ENCODE results near the gene SLAIN2.

Gene SLAIN2

DNA sequence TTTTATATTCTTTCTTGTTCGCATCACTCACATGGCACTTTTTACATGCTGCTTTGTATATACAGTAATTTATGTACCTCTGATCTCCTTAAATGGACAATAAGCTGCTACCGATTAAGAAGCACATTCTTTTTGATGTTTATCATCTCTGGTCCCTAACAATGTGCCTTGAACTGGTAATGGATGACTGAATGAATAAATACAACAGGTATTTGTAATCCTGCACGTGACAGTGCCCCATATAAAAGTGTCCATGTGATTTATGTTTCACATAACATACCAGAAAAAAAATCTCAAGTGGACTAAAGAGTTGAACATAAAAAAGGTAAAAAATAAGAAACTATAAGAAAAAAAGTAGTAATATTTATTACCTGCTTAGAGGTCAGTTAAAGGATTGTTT, 7.7 kb upstream of the SLAIN2 start:
- peak overlapping the region; percentile 91 for H3K27ac ChIP-seq
- DNase-seq (ENCODE audit: low read depth, low spot score): no peak

DNA sequence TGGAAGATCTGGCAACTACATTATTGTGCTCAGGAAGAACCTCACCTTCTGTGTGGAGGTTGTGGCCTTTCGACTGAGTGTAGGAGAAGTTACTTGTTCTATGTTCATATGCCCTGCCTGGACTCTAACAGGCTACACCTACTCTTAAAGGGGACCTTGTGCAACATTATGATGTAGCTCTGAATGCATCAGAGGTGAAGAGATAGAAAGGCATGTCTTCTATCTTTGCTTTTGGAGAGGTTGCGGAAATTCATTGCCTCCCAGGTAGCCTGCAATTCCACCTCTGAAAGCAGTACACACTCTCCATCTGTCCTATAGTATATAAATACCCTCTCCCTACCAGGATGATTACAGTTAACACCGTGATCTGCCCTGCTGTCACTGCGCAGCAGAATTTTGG, 7.1 kb upstream of the SLAIN2 start:
- no peak for DNase-seq (ENCODE audit: low read depth, low spot score)
- peak overlapping the region; percentile 91 for H3K27ac ChIP-seq

DNA sequence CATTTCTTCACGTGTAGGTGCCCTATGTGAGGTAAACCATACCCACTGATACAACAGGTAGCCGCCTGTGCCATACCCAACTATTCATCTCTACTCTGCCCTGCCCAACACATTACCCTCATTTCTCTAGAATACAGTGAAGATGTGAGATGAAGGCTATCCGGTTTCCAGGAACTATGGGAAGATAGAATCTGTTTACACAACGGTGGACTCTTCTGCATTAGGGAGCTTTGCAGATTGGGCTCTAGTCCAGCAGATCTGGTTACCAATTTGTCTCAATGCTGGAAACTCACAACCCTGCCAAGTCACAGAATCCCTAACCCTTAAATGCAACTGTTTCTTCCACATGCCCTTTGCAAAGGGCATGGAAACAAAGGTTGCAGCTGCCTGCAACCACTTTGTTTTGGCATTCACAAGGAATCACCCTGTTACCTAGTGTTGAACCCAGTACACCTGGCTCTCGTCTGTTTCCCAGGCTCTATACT, 6.4 kb upstream of the SLAIN2 start:
- no peak overlapping the region for H3K27ac ChIP-seq
- no peak for DNase-seq (ENCODE audit: low read depth, low spot score)

DNA sequence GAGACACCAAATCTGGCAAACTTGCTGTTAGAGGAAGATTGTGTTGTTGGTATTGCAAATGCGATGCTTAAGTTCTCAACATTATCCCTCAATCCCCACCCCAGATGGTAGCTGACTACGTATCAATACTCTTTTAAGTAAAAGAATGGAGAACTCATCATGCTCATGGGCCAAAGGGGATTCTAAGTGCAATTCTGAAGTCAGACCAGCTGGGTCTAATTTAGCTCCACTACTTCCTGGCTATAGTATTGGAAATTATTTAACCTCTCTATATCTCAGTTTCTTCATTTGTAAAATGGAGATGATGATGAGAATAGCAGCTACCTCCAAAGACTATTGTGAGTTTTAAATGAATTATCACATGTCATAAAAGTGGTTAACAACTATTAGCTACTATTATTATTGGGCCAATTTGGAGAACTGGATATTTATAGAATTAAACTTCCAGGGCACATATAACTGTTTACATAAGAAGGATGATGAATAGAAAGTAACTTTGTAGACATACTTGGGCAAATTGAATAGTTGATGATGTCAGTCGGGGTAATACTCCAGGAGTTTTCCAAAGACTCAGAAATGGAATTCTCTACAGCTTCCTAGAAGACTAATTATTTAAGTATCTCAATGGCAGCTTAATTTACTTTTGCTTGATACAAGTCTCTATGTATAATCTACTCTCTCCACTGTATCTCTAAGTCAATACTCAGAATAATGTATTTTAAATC, 5.0 kb upstream of the SLAIN2 start:
- H3K27ac ChIP-seq: peak overlapping the region; percentile 96
- no peak for DNase-seq (ENCODE audit: low read depth, low spot score)

DNA sequence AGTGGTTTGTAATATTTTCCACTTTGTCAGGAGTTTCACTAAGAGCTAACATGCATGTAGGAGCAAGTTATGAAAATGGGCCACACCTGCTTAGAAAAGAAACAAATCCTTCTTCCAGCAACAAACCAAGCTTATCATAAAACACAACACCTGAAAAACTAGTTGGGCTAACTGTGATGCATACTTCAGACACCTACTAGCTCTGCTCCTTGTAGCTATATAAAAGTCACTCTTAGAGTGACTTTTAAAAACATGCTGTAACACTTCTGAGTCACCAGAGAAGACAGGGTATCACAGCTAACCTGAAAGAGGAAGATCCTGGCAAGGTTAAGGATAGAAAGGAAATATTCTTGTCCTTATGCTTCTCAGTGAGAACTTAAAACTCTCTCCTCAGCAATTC, 3.6 kb upstream of the SLAIN2 start:
- H3K27ac ChIP-seq: peak overlapping the region; percentile 96
- DNase-seq (ENCODE audit: low read depth, low spot score): peak; percentile 98

DNA sequence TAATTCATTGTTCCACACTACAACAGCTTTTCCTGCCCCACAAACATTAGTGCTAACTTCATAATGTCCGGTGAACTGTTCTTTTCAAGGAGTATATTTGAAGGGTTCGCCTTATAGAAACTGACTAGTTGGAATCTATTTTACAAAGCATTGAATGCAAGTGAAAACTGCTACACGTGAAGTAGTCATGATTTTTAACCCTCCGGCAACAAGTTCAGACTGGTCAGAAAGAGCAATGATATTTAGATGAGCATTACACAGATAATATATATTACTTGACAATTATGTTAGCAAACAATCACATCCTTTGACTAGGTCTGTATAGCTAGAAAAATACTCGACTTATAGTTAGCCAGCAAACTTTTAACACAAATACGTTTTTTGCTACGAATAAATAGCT, 1.7 kb upstream of the SLAIN2 start:
- no peak for DNase-seq (ENCODE audit: low read depth, low spot score)
- H3K27ac ChIP-seq: peak overlapping the region; percentile 96

DNA sequence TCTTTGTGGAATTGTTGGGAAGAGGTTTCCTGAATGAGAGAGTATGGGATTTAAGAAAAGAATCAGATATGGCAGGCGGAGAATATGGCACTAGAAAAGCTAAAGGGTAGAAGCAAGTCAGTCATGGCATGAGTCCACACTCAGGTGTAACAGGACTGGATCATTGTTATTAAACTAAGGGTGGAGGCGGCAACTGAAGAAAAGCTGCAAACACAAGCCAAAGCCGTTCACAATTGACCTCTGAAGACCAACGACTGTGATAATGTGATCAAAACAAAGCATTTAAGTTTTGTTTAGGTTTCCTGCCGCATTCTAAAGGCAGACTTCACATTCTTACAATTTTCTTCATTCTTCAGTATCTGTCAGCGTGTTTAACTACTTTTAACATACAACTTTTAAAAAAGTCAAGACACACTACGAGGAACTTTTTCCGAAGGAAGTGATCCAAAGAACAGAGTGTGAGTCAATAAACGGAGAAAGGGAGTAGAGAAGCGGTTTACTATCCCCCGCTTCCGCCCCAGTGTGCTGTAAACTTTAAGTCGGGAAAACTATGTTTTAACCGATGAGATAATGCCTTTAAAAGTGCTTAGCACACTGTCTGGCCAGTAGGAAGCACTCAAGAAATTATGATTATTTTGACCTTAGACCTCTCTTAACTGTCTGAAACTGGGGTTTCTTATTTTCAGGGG, 909 bp upstream of the SLAIN2 start:
- DNase-seq (ENCODE audit: low read depth, low spot score): no peak
- H3K27ac ChIP-seq: peak overlapping the region; percentile 96

DNA sequence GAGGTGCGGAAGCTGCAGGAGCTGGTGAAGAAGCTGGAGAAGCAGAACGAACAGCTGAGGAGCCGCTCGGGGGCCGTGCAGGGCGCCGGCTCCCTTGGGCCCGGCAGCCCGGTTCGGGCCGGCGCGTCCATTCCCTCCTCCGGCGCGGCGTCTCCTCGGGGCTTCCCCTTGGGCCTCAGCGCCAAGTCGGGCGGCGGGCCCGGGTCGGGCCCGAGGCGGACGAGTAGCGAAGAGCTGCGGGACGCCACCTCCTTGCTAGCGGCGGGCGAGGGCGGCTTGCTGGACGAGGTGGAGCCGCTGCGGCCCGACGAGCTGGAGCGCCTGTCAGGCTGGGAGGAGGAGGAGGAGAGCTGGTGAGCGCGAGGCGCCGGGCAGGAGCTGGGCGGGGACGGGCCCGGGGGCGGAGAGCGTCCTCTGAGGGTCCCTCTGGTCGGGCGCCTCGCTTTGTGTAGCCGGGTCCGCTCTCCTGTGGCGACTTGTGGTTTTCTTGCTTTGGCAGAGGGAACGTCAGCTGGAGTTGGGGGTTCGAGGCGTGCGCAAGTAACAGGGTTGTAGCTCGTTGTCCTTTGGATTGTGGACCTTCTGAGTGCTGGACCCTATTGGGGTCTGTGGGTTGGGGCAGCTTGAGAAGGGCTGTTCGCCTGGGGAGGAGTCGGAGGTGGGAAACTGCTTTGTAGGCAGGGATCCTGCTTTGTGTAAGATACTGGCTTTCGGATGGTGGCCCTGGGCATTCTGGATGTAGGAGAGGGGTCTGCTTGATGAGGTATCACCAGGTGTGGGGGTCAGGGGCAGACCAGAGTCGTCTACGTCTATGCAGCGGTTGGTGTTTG, 662 bp downstream of the SLAIN2 start:
- peak overlapping the region; percentile 96 for H3K27ac ChIP-seq
- no peak for DNase-seq (ENCODE audit: low read depth, low spot score)

DNA sequence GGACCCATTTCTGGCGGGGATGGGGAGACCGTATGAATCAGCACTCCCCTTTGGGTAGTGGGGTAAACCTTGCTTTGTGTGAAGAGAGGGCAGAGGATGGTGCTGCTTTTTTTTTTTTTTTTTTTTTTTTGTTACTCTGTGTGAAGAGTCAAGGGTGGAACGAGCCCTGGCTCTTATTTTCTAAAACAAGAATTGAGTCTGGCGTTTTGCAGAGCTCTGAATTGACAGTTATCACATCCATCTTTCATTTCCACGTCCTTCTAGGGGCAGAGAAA, 1.2 kb downstream of the SLAIN2 start:
- peak overlapping the region; percentile 96 for H3K27ac ChIP-seq
- no peak for DNase-seq (ENCODE audit: low read depth, low spot score)

DNA sequence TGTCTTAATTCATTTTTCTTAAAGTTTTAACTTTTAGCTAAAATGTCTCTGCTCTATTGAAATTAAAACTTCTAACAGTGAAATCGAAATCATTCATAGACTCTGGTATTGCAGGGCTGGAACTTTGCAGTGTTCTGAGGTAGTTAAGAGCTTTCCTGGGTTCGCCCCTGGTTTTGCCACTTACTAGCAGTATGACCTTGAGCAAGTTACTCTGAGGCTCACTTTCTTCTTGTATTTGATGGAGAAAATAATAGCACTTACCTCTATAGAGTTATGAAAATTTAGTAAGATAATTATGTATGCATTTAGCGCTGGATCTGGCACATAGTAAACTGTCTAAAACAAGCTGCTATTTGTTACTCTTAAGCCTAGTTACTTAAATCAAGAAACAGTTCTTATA, 1.7 kb downstream of the SLAIN2 start:
- H3K27ac ChIP-seq: peak overlapping the region; percentile 96
- DNase-seq (ENCODE audit: low read depth, low spot score): no peak

DNA sequence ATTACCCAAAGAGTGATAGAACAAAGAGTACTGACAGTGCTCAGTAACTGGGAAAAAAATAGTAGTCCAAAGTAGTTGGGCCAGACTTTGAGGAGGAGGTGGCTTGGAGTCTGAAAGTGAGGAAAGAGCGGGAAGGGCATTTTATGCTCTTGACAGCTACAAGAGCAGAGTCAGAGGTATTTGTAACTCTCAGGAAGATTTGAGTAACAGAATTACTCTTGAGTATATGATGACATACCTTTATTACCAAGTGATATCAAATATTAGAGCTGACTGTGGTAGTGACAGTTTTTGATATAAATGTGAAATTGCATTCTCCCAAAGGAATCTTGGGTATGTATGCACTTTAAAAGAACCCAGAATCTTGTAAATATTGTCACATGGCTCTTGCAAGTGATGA, 2.2 kb downstream of the SLAIN2 start:
- H3K27ac ChIP-seq: peak overlapping the region; percentile 96
- no peak for DNase-seq (ENCODE audit: low read depth, low spot score)

DNA sequence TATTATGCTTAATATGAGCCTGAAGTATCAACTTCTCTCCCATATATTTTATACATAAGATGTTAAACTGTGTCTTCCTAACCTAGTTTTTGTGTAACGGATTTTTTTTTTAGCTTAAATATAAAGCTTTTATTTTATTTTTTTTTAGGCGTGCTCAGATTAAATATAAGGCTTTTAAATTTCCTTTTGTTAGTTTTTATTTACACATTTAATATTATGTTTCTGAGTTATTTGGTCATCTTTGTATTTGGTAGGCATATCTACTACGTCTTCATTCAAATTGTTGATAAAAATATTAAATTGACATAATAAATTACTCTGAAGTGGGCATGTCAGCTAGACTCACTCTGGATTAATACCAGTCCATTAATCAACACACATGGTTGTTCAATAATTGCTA, 4.2 kb downstream of the SLAIN2 start:
- H3K27ac ChIP-seq: peak overlapping the region; percentile 29
- no peak for DNase-seq (ENCODE audit: low read depth, low spot score)

DNA sequence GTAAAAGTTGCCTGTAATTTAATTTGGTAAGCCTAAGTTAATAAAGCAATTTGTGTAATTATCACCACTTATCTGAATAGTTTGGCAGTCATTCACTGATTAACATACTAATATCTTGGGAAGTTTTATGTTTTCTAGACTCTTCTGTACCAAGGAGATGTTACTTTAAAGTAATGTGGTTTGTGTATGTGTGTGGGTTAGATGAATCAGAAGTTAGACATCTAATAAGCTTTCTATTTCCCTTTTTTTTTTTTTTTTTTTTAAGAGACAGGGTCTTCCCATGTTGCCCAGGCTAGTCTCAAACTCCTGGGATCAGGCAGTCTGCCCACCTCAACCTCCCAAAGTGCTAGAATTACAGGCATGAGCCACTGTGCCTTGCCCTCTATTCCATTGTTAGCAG, 5.3 kb downstream of the SLAIN2 start:
- H3K27ac ChIP-seq: peak overlapping the region; percentile 29
- DNase-seq (ENCODE audit: low read depth, low spot score): no peak

DNA sequence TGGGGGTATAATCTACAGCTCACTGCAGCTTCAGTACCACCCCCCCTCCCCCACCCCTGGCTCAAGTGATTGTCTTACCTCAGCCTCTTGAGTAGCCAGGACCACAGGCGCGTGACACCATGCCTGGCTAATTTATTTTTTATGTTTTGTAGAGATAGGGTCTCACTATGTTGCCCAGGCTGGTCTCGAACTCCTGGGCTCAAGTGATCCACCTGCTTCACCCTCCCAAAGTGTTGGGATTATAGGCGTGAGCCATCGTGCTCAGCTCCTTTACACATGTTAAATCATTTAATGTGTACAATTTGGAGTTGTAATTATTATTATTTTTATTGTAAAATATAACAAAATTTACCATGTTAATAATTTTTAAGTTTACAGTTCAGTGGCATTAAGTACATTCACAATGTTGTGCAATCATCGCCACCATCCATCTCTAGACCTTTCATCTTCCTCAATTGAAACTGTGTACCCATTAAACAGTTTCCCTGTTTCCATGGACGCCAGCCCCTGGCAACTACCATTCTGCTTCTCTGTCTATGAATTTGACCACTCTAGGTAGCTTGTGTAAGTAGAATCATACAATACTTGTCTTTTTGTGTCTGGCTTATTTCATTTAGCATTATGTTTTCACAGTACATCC, 6.1 kb downstream of the SLAIN2 start:
- no peak overlapping the region for H3K27ac ChIP-seq
- no peak for DNase-seq (ENCODE audit: low read depth, low spot score)

DNA sequence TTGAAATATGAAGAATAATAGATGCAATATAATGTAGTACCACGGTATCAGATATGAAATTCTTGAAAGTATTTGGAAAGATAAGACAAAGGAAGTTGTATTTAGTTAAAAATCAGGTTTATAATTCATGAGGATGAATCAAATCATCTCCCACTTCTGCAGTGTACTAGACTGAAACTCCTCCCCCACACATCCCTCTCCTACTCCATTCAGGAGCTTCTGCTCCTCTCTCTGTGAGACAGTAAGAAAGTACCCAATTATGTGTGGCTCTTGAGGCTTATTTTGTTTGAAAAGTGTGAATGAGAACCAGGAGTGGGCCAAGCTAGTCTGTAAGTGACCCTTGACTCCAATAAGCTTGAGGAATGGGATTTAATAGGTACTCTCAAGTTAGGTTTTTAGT, 9.5 kb downstream of the SLAIN2 start:
- DNase-seq (ENCODE audit: low read depth, low spot score): no peak
- no peak overlapping the region for H3K27ac ChIP-seq

DNA sequence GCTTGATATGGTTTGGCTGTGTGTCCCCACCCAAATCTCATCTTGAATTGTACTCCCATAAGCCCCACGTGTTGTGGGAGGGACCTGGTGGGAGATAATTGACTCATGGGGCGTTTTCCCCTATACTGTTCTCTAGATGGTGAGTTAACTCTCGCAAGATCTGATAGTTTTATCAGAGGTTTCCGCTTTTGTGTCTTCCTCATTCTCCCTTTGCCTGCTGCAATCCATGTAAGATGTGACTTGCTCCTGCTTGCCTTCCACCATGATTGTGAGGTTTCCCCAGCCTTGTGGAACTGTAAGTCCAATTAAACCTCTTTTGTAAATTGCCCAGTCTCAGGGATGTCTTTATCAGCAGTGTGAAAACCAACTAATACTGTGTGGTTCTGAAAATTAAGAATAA, 11.5 kb downstream of the SLAIN2 start:
- H3K27ac ChIP-seq: no peak overlapping the region
- no peak for DNase-seq (ENCODE audit: low read depth, low spot score)

DNA sequence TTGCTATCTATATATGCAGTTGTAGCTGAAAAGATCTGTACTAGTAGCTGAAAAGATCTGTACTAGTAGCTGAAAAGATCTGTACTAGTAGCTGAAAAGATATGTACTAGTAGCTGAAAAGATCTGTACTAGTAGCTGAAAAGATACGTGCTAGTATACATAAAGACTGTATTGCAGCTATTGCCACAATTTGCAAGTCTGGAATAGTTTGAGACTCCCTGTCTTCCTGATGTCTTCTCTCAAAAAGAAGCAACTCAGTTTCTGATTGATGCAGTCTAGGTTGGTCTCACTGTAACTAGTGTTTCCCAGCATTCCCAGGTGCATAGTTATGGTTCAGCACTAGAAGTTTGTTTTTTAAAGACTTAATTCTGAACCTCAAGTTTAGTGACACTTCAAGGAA, 15.0 kb downstream of the SLAIN2 start:
- no peak for DNase-seq (ENCODE audit: low read depth, low spot score)
- H3K27ac ChIP-seq: no peak overlapping the region

DNA sequence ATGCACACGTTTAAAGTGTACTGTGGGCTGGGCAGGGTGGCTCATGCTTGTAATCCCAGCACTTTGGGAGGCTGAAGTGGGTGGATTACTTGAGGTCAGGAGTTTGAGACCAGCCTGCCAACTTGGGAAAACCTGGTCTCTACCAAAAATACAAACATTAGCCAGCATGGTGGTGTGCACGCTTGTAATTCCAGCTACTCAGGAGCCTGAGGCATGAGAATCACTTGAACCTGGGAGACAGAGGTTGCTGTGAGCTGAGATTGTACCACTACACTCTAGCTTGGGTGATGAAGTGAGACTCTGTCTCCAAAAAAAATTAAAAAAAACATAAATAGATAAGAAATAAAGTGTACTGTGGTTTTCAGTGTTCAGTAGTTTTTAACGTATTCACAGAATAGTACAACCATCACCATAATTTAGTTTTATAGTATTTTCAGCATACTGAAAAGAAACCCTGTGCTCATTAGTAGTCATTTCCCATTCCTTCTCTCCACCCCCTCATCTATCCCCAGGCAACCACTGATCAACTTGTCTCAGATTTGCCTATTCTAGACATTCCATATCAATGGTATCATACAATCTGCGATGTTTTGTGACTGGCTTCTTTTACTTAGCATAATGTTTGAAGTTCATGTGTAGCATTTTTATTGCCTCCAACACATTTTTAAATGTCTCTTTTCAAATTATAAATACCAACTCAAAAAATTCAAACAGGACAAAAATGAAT, 19.1 kb downstream of the SLAIN2 start:
- peak; percentile 31 for DNase-seq (ENCODE audit: low read depth, low spot score)
- peak overlapping the region; percentile 63 for H3K27ac ChIP-seq

DNA sequence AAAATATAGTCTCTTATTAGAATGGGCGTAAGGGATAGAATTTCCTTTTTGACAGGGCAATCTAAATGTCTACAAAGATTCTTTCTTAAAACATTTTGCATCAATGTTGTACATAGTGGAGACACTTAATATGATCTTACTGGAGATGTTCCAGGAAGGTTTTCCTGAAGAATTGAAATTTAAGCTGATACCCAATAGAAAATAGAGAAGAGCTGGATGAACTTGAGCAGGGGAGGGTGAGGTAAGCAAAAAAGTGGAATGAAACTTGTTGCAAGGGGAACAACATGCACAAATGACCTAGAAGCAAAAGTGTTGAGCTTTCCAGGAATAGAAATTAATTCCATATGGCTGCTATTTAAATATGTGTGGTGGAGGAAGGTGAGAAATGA, 19.7 kb downstream of the SLAIN2 start:
- H3K27ac ChIP-seq: peak overlapping the region; percentile 63
- no peak for DNase-seq (ENCODE audit: low read depth, low spot score)

DNA sequence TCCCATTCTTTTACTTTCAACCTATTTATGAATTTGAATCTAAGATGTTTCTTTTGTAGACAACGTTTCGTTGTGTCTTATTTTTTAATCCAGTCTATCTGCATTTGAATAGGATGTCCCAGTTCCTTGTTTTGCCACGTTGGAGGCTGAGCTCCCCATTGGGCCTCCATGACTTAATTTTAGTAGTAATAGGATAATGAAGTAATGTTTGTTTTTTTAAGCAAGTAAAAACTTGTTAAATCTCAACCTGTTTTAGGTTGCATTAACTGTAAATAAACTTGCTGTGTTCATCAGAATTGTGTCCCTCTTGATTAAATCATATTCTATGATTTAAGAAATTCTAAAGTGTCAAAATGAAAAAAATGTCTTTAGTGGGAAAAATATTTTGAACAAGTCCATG, 25.3 kb downstream of the SLAIN2 start:
- DNase-seq (ENCODE audit: low read depth, low spot score): no peak
- no peak overlapping the region for H3K27ac ChIP-seq
